ENCODE results near the gene PDLIM3.

Gene PDLIM3

DNA sequence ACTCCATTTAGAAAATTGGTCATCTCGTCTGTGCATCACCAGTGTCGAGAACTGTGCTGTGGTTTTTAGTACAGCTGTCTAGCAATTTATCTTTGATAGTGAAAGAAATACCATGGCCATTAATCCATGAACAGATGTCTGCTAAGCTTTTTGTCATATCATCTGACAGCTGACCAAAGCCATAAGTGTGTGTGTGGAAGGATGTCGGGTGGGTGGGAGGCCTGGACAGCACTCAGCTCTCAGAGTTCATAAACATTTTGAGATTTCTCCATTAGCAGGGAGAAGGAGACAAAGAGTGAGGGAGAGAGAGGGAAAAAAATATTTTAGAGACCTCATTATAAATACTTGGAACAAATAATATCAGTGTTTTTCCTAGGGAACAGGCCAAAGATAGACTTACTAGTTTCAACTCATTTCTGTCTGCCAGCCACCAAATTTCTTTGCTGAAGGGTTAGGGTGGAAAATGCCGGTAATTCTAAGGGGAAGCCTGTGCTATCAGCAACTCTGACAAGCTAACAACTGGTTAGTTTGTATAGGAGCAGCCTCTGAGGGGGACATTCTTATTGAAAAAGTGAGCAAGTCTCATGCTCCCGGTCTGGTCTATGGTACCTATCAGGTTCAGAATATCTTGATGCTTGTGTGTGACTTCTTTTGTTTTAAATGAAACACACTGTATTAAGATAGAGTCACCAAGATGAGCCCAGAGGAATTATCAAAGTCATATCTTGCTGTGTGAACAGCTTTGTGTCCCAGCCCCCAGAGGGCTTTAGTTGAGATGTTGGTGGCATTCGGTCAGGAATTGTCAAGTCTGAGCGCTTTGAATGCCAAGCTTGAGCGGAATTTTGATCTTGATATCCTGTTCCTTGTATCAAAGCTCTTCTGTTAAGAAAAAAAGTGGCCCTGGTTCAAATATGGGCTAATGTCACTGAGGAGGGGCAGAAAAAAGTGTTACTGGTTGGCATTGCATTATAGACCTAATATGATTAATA lies 41.9 kb upstream of the PDLIM3 start:
- TF ChIP-seq, protein P1, sequence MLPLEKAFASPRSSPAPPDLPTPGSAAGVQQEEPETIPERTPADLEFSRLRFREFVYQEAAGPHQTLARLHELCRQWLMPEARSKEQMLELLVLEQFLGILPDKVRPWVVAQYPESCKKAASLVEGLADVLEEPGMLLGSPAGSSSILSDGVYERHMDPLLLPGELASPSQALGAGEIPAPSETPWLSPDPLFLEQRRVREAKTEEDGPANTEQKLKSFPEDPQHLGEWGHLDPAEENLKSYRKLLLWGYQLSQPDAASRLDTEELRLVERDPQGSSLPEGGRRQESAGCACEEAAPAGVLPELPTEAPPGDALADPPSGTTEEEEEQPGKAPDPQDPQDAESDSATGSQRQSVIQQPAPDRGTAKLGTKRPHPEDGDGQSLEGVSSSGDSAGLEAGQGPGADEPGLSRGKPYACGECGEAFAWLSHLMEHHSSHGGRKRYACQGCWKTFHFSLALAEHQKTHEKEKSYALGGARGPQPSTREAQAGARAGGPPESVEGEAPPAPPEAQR (tag by site-specific recombination; IDR thresholded peaks at IDR 0.05), result no peak
- TF ChIP-seq, protein P2, sequence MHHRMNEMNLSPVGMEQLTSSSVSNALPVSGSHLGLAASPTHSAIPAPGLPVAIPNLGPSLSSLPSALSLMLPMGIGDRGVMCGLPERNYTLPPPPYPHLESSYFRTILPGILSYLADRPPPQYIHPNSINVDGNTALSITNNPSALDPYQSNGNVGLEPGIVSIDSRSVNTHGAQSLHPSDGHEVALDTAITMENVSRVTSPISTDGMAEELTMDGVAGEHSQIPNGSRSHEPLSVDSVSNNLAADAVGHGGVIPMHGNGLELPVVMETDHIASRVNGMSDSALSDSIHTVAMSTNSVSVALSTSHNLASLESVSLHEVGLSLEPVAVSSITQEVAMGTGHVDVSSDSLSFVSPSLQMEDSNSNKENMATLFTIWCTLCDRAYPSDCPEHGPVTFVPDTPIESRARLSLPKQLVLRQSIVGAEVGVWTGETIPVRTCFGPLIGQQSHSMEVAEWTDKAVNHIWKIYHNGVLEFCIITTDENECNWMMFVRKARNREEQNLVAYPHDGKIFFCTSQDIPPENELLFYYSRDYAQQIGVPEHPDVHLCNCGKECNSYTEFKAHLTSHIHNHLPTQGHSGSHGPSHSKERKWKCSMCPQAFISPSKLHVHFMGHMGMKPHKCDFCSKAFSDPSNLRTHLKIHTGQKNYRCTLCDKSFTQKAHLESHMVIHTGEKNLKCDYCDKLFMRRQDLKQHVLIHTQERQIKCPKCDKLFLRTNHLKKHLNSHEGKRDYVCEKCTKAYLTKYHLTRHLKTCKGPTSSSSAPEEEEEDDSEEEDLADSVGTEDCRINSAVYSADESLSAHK (tag by site-specific recombination; IDR thresholded peaks at IDR 0.05), result no peak
- no peak for TF ChIP-seq ZNF670 (tag by site-specific recombination; IDR thresholded peaks at IDR 0.05; ENCODE audit: low read depth)
- no peak for TF ChIP-seq ZNF174 (tag by site-specific recombination; IDR thresholded peaks at IDR 0.05)
- TF ChIP-seq ZSCAN16 (tag by site-specific recombination; IDR thresholded peaks at IDR 0.05), result no peak
- no peak for TF ChIP-seq ZBTB7A (tag by site-specific recombination; IDR thresholded peaks at IDR 0.05; ENCODE audit: low read depth)
- TF ChIP-seq ZBTB8A (tag by site-specific recombination; IDR thresholded peaks at IDR 0.05), result no peak
- TF ChIP-seq ZNF184 (tag by site-specific recombination; IDR thresholded peaks at IDR 0.05), result no peak
- TF ChIP-seq KLF16 (tag by site-specific recombination; IDR thresholded peaks at IDR 0.05), result no peak
- no peak for TF ChIP-seq ZNF202 (tag by site-specific recombination; IDR thresholded peaks at IDR 0.05; ENCODE audit: borderline replicate concordance)
- no peak for TF ChIP-seq ZNF701 (tag by site-specific recombination; IDR thresholded peaks at IDR 0.05)
- TF ChIP-seq, protein P3, sequence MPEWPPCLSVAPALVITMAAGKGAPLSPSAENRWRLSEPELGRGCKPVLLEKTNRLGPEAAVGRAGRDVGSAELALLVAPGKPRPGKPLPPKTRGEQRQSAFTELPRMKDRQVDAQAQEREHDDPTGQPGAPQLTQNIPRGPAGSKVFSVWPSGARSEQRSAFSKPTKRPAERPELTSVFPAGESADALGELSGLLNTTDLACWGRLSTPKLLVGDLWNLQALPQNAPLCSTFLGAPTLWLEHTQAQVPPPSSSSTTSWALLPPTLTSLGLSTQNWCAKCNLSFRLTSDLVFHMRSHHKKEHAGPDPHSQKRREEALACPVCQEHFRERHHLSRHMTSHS (tag by site-specific recombination; IDR thresholded peaks at IDR 0.05), result no peak
- no peak for TF ChIP-seq ZBTB20 (tag by site-specific recombination; IDR thresholded peaks at IDR 0.05)
- TF ChIP-seq, protein P4, sequence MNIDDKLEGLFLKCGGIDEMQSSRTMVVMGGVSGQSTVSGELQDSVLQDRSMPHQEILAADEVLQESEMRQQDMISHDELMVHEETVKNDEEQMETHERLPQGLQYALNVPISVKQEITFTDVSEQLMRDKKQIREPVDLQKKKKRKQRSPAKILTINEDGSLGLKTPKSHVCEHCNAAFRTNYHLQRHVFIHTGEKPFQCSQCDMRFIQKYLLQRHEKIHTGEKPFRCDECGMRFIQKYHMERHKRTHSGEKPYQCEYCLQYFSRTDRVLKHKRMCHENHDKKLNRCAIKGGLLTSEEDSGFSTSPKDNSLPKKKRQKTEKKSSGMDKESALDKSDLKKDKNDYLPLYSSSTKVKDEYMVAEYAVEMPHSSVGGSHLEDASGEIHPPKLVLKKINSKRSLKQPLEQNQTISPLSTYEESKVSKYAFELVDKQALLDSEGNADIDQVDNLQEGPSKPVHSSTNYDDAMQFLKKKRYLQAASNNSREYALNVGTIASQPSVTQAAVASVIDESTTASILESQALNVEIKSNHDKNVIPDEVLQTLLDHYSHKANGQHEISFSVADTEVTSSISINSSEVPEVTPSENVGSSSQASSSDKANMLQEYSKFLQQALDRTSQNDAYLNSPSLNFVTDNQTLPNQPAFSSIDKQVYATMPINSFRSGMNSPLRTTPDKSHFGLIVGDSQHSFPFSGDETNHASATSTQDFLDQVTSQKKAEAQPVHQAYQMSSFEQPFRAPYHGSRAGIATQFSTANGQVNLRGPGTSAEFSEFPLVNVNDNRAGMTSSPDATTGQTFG (tag by site-specific recombination; IDR thresholded peaks at IDR 0.05; ENCODE audit: borderline replicate concordance), result no peak
- TF ChIP-seq MYNN (tag by site-specific recombination; IDR thresholded peaks at IDR 0.05; ENCODE audit: borderline replicate concordance), result no peak
- TF ChIP-seq, protein P5, sequence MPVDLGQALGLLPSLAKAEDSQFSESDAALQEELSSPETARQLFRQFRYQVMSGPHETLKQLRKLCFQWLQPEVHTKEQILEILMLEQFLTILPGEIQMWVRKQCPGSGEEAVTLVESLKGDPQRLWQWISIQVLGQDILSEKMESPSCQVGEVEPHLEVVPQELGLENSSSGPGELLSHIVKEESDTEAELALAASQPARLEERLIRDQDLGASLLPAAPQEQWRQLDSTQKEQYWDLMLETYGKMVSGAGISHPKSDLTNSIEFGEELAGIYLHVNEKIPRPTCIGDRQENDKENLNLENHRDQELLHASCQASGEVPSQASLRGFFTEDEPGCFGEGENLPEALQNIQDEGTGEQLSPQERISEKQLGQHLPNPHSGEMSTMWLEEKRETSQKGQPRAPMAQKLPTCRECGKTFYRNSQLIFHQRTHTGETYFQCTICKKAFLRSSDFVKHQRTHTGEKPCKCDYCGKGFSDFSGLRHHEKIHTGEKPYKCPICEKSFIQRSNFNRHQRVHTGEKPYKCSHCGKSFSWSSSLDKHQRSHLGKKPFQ (tag by site-specific recombination; IDR thresholded peaks at IDR 0.05), result no peak
- TF ChIP-seq, protein P6, sequence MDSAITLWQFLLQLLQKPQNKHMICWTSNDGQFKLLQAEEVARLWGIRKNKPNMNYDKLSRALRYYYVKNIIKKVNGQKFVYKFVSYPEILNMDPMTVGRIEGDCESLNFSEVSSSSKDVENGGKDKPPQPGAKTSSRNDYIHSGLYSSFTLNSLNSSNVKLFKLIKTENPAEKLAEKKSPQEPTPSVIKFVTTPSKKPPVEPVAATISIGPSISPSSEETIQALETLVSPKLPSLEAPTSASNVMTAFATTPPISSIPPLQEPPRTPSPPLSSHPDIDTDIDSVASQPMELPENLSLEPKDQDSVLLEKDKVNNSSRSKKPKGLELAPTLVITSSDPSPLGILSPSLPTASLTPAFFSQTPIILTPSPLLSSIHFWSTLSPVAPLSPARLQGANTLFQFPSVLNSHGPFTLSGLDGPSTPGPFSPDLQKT (IDR thresholded peaks at IDR 0.05; ENCODE audit: borderline replicate concordance, low read depth, low read length), result no peak
- TF ChIP-seq SP7 (tag by site-specific recombination; IDR thresholded peaks at IDR 0.05), result no peak
- no peak for TF ChIP-seq ZNF423 (tag by site-specific recombination; IDR thresholded peaks at IDR 0.05)
- TF ChIP-seq ZNF510 (tag by site-specific recombination; IDR thresholded peaks at IDR 0.05; ENCODE audit: insufficient replicate concordance), result no peak
- CTCF ChIA-PET, result interaction anchor here (0.9 to 2.0 kb wide), 2 partner anchors 15 to 20 kb away, joined by 3 to 7 read pairs; no protein-coding TSS in a partner anchor
- H3K36me3 ChIP-seq (ENCODE audit: control insufficient read depth in 2 of 2, insufficient read depth in 1 of 2, low read length in 2 of 2), result no peaks in the 10 kb centered on the region
- H3K9me3 ChIP-seq (ENCODE audit: control insufficient read depth, insufficient read depth, low read depth, low read length), result no peaks in the 10 kb centered on the region
- POLR2A ChIA-PET, result no interaction called here
- no peak overlapping the region for H3K4me3 ChIP-seq (ENCODE audit: low read depth, low read length)
- H3K4me1 ChIP-seq (ENCODE audit: control insufficient read depth, insufficient read depth, low read length), result 0 out of 2 replicates have a peak, but pooled peaks cover 2% of the 10 kb centered on the region
- no peak overlapping the region for H3K27ac ChIP-seq (ENCODE audit: extremely low read depth, low read depth, low read length)

Data from HEK293 (cell line).